ENCODE measurements around the gene KCNJ11.

GRCh38 chr11:17379383-17380180, 8.9 kb downstream of the KCNJ11 start:
- TF ChIP-seq CTCF (IDR thresholded peaks at IDR 0.05): no peak
- TF ChIP-seq POLR2A (IDR thresholded peaks at IDR 0.05): no peak

All from adrenal gland (tissue), 5 donors.